GM12801 (cell line): ENCODE measurements around the gene ZFYVE26.

Experiments used
- TF ChIP-seq, protein P1 (sequence below): IDR thresholded peaks from one replicate; pipeline ENCODE4 v1.5.1; 2011; ENCODE audit warnings: control low read depth; ENCODE audit not compliant: insufficient read length; ENCODE audit errors: extremely low read depth

ZFYVE26 gene

DNA sequence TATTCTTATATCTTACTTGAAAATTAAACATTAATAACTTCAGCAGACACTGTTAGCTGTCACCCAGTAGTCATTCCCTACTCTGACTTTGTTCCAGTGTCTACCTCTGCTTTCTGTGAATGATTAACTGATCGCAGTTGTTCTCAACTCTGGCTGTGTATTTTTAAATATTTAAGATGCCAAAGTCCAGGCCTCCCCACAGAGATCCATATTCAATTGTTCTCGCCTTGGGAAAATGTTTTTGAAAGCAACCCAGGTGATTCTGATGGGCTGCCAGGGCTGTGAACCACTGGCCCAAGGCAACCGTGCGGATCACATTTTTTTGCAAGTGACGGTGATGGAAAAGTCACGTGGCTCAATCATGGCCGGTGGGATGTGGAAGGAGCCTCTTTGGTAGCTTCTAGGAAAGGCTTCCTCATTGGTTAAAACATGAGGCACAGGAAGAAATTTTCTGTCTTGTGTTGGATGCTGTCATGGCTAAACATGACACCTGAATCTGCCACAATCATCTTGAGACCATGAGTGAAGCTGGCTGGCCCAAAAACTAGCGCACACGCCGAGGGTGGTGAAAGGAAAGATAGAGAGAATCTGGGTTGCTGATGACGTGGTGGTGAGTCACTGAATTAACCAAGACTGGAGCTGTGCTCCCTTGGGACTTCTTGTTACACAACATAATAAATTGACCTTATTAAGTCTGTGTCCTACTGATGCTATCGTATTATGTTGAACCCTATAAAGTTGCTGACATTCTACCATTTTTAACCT lies 77.5 kb downstream of the ZFYVE26 start:
- TF ChIP-seq, protein P1, sequence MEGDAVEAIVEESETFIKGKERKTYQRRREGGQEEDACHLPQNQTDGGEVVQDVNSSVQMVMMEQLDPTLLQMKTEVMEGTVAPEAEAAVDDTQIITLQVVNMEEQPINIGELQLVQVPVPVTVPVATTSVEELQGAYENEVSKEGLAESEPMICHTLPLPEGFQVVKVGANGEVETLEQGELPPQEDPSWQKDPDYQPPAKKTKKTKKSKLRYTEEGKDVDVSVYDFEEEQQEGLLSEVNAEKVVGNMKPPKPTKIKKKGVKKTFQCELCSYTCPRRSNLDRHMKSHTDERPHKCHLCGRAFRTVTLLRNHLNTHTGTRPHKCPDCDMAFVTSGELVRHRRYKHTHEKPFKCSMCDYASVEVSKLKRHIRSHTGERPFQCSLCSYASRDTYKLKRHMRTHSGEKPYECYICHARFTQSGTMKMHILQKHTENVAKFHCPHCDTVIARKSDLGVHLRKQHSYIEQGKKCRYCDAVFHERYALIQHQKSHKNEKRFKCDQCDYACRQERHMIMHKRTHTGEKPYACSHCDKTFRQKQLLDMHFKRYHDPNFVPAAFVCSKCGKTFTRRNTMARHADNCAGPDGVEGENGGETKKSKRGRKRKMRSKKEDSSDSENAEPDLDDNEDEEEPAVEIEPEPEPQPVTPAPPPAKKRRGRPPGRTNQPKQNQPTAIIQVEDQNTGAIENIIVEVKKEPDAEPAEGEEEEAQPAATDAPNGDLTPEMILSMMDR = no peak

DNA sequence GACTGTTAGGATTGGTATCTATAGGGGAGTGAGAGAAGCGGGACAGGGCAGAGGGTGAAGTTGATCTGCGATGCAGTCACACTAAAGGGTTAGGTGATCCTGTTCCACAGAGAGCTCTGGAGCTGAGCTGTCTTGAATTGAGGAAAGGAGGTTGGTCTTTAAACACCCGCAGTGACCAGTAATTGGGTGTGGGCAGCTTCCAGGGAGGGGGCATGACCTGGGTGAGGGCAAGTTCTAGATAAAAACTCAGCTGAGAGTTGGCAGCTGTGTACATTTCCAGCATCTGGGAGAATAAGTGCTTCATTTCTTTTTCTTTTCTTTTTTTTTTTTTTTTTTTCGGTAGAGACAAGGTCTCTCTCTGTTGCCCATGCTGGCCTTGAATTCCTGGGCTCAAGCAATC lies 79.6 kb downstream of the ZFYVE26 start:
- TF ChIP-seq, protein P1 = no peak

DNA sequence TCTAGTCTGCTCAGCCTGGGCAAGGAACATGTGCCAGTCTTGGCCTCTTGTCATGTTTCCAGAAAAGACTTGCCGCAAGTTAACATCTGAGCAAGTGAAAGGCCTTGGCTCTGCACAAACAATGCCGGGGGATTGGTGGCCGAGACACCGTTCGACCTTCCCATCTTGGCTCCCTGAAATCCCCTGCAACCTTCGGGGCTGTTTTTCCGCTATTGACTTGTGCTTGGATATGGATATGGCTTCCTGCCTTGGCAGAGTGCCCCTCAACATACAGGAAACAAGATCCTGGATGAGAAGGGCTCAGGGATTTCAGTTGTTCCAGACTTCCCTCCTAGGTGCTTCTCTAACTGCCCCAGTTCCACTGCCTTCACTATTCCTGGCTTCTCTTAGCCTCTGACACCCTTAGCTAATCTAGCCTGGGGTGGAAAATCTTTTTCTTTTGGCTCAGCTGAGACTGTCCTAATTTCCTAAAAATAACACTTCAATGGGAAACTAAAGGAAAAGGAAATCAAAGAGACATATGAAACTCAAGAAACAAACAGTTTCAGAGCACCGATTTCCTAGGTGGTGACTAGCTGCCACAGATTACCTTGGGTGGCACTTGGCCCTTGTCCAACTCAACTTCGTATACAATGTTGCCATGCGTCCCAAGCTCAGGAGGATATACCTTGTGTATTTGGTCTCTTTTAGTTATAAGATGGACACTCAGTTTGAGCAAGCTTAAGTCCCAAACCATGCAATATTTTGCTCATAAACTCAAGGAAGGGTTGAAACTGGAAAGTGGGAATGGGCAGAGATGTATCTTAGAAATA lies 80.8 kb downstream of the ZFYVE26 start:
- TF ChIP-seq, protein P1 = no peak

DNA sequence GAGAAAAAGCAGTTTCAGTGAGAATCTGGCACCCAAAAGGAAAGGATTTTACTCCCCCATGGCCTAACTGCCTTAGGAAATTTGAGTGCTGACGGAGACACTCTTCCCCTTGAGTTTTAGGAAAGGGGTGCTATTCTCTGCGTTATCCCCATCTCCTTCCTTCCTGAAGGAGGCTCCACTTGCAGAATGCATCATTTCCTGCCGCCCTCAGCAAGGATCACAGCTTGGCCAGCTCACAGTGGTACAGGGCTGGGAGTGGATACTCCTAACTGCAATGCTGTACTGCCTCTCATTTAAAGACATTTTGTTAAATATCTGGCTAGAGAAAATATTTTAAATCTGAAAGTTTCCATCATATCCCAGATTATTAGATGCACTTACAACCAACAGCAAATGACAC lies 81.7 kb downstream of the ZFYVE26 start:
- TF ChIP-seq, protein P1 = no peak

DNA sequence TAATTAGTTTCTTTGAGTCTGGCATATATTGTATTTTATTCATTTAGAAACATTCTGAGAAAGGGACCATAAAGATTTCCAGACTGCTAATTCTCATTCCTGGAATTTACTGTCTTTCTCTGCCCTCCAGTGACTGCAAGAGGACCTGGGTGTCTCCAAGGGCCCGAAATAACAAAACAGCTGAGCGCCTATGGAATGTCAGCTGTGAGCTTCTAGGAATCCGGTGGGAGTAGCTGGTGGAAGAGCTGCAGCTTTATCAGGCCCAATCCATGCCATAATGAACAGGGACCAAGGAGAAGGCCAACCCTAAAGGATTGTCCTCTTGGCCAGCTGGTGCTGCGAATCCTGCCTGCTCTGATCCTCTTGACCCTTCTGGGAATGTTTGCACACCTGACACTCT lies 82.8 kb downstream of the ZFYVE26 start:
- TF ChIP-seq, protein P1 = no peak

DNA sequence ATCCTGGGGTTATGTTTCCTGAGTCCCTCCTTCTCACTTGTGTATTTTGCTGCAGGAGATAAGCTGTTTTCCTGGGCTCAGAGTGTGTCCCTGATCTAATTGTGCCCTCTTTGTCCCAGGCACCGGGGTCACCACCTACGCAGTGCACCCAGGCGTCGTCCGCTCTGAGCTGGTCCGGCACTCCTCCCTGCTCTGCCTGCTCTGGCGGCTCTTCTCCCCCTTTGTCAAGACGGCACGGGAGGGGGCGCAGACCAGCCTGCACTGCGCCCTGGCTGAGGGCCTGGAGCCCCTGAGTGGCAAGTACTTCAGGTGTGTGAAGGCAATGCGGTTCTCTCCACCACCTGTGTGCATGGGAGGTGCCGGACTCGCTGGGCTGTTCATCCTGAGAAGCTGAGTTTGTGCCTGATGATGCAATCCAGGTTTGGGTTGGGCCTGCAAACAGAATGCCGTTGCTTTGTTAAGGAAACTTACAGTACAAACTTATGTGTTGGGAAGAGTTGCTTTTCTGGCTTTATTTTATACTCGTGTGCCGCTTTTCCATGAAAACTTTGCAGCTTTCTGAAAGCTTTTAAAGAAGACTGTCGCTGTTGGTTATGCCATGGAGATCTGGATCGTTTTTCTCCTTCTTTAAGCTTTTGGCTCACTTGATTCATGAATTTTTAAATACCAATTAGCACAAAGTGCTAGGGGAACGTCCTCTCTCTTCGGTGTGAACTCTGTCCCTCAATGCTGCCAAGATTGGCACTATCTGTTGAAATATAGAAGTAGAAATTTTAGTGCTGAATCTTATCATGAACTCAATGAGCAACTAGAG lies 87.1 kb downstream of the ZFYVE26 start:
- TF ChIP-seq, protein P1 = no peak

DNA sequence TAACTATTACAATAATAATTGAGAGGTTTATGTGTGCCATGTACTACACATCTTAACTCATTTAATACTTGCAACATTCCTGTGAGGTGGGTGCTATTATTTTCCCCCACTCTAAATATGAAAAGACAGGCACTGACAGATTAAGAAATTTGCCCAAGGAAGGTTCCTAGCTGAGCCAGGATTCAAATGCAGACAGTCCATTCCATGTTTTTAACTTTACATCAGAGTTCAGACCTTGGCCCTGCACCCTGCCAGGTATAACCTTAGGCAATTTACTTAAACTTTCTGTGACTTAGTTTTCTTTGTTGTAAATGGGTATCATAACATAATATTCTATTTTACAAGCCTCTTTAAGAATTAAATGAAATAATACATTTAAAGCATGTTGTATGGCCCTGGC lies 88.1 kb downstream of the ZFYVE26 start:
- TF ChIP-seq, protein P1 = no peak
